ENCODE data around the gene NRP1.

NRP1 gene

DNA sequence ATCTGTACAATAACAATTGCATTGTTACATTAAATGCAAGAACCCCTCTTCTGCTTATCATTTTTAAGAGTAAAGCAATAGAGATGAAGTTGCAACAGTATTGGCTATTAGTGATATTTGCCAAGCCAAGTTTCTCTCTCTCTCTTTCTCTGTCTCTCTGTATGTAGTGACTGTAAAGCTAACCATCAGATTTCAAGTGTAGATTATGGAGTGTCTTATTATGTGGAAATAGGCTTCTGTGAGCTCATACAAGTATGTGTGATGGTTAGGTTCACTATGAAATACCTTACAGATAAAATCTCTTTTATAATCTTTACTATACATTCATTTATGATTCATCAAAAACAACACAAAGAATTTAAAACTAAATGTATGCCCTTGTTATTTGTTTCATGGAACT is 28.6 kb upstream of the NRP1 start:
- no peak overlapping the region for H3K4me3 ChIP-seq (ENCODE audit: low read length)
- no peak for TF ChIP-seq ZNF274 (IDR thresholded peaks at IDR 0.05; ENCODE audit: low read depth, low read length)

DNA sequence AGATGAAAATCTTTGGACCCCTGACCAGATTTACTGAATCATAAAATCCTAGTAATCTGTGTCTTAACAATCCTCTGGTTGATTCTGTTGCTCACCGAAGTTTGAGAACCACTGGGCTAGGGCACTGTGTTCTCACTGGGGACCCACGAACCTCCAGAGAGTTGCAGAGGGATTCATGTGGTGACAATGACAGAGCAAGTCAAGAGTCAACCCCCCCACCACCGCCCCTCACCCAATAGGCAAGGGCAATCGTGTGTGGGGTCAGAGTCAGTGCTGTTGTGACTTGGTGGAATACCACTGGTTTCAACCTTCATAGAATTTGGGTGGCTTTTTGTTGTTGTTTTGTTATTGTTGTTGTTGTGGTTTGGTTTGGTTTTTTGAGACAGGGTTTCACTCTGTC is 23.5 kb upstream of the NRP1 start:
- no peak overlapping the region for H3K4me3 ChIP-seq (ENCODE audit: low read length)
- TF ChIP-seq ZNF274 (IDR thresholded peaks at IDR 0.05; ENCODE audit: low read depth, low read length), result no peak

DNA sequence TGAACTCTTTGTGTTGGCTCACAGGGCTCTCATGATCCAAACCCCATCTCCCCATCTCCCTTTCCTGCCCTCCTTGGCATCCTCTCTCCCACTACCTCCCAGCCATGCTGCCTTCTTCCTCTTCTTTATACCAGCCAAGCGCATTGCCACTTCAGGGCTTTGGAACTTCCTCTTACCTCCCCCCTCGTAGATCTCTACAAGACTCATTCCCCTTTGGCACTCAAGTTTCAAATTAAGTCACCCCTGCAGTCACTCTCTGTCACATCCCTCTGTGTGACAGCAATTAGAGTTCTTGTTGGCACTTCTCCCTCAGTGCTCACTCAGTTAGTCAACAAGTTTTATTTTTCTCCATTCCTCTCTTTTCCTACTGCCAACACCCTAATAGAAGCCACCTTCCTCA is 20.8 kb upstream of the NRP1 start:
- no peak overlapping the region for H3K4me3 ChIP-seq (ENCODE audit: low read length)
- TF ChIP-seq ZNF274 (IDR thresholded peaks at IDR 0.05; ENCODE audit: low read depth, low read length), result no peak

DNA sequence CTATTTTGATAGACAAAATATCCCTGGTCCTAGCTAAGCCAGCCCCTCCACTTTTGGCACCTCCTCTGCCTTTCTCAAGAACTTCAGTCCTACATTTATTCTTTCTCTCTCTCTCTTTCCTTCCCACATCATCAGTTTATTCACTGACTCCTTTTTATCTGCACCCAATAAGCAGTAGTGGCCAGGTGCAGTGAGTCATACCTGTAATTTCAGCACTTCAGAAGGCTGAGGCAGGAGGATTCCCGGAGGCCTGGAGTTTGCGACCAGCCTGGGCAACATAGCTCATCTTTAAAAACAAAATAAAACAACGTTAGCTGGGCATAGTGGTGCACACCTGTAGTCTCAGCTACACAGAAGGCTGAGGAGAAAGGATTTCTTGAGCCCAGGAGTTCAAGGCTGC is 19.4 kb upstream of the NRP1 start:
- H3K4me3 ChIP-seq (ENCODE audit: low read length), result no peak overlapping the region
- TF ChIP-seq ZNF274 (IDR thresholded peaks at IDR 0.05; ENCODE audit: low read depth, low read length), result no peak

DNA sequence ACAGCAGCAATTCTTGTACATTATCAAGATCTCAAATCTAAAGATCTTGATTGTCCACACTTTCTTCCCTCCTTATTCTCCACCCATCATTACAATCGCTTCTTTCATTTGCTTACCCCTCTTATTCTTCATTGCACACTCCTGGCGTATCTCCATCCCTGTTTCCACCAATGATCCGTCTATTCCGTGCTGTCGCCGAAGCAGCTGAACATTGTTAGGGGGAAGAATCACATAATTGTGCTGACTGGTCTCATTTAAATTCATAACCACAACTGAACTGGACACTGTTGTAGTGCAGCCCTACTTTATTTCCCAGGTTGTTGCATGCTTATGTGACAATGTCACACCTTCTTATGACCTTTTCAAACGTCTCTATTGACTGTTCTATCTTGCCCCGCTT is 18.9 kb upstream of the NRP1 start:
- TF ChIP-seq ZNF274 (IDR thresholded peaks at IDR 0.05; ENCODE audit: low read depth, low read length), result no peak
- no peak overlapping the region for H3K4me3 ChIP-seq (ENCODE audit: low read length)

DNA sequence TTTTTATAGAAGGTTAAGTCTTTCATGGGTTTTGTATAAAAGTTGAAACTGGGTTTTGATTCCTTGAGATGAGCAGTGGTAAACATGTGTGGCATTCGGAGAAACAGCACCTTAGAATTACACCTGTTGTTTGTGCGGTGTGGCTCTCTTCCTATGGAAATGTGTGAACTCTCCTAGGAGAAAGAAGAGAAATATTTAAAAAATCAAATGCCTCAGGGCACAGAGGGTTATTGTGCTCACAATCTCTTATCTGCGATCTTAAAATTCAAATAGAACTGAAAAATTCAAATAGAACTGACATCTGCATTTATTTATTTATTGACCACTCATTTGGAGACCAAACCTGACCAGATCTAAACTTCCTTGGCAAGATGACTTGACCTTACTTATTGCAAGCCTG is 18.1 kb upstream of the NRP1 start:
- H3K4me3 ChIP-seq (ENCODE audit: low read length), result no peak overlapping the region
- no peak for TF ChIP-seq ZNF274 (IDR thresholded peaks at IDR 0.05; ENCODE audit: low read depth, low read length)

DNA sequence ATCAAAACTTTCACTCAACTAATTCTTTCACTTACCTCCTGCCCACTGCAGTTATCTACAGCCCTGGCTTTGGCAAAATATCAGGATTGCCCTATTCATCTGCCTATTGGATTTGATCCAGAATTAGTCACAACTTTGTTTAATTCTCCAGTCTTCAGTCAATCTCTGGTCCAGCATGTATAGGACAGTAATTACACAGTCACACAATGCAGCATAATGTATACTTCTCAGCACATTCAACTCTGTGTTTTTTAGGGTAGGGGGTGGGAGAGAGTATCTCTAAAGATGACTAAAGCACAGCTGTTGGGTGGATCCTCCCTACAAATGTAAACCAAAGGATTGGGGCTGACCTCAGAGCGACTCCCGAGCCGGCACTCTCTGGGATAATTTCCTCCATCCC is 17.7 kb upstream of the NRP1 start:
- TF ChIP-seq ZNF274 (IDR thresholded peaks at IDR 0.05; ENCODE audit: low read depth, low read length), result no peak
- H3K4me3 ChIP-seq (ENCODE audit: low read length), result no peak overlapping the region

DNA sequence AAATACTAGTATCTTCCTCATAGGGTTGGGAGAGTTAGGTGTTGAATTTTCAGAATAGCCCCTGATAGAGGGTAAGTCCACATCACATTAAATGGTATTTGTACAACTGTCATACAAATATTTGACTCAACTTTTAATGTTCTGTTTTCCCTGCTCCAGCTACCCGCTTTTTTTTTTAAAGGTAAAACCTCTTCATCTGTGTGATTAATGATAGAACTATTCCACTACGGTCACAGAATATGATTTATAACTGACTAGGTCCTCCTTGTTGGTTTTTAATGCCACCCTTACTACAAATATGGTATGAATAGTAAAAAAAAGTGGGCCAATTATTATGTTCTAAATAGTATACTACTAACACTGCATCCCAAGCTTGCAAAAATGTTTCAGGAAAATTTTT is 15.6 kb upstream of the NRP1 start:
- no peak for TF ChIP-seq ZNF274 (IDR thresholded peaks at IDR 0.05; ENCODE audit: low read depth, low read length)

DNA sequence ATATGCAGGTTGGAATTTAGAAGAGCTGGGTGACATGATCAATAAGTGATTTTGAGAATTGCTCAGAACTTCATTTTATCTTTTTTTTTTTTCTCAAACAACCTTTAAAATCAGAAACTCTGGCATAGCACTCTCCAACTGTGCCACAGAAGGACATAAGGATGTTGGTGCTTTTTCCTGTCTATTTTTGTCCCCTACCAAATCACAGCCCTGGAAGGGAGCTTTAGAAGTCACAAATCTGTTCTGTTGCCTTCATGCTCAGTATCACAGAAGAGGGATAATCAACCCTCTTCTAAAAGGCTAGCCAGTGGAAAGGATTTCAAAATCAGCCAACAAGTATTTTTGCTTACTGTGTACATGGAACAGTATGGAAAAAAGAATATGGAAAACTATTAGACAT is 14.8 kb upstream of the NRP1 start:
- TF ChIP-seq ZNF274 (IDR thresholded peaks at IDR 0.05; ENCODE audit: low read depth, low read length), result no peak
- H3K4me3 ChIP-seq (ENCODE audit: low read length), result no peak overlapping the region

More for the DNA sequence above, 15.6 kb upstream of the NRP1 start:
- no peak overlapping the region for H3K4me3 ChIP-seq (ENCODE audit: low read length)

DNA sequence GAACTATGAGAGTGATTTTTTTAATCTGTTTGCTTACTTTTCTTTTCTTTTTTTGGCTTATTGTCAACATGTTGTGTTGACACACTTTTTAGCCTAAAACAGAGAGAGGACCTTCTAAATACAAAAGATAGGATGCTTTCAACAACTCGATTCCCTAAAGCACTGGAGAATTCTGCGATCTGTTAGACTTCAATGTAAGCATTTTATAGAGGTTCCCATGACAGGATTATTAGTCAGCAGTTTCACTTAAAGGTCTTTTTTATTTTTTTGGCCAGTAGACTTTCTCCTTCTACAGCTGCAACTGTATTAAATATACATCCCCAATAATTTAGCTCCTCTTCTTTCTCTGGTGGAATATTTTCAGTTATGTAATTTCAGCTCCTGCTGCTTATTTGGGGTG is 12.7 kb upstream of the NRP1 start:
- H3K4me3 ChIP-seq (ENCODE audit: low read length), result no peak overlapping the region
- TF ChIP-seq ZNF274 (IDR thresholded peaks at IDR 0.05; ENCODE audit: low read depth, low read length), result no peak

DNA sequence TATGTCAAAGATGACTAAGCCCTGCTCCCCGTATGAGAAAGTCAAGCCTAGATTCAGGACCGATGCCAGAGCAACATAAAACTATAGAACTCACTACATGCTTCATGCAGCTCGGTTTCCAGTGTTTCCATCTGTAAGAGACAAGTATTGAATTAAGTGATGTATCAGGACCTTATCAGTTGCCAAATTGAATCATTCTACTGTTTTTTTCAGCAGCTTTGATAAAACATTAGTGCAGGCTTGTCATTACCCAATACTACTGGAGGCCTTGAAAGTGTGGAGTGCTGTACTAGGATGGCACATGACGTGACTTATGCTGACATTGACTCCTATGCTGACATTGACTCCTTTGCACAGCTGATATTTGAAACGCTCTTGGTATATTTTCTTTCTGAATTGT is 10.8 kb upstream of the NRP1 start:
- no peak for TF ChIP-seq ZNF274 (IDR thresholded peaks at IDR 0.05; ENCODE audit: low read depth, low read length)

DNA sequence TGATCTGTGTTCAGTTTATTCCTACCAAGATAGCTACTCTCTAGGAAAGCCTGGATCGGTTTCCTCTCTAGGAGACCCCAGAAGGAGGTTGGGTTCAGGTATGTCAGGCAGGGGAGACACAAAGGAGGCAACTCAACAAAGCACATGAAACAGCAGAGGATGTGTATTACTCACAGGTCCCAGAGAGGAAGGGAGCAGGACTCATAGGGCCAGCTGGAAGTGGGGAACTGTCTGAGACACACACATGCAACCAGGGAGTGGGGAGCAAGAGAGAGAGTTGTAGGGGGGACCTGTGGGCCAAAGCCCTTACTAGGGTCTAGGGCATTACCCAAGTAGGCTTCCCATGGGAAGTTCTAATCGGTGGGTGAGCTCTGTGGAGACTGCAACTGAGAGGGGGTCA is 10.2 kb upstream of the NRP1 start:
- no peak for TF ChIP-seq ZNF274 (IDR thresholded peaks at IDR 0.05; ENCODE audit: low read depth, low read length)
- no peak overlapping the region for H3K4me3 ChIP-seq (ENCODE audit: low read length)

More for the DNA sequence above, 10.8 kb upstream of the NRP1 start:
- H3K4me3 ChIP-seq (ENCODE audit: low read length), result no peak overlapping the region

DNA sequence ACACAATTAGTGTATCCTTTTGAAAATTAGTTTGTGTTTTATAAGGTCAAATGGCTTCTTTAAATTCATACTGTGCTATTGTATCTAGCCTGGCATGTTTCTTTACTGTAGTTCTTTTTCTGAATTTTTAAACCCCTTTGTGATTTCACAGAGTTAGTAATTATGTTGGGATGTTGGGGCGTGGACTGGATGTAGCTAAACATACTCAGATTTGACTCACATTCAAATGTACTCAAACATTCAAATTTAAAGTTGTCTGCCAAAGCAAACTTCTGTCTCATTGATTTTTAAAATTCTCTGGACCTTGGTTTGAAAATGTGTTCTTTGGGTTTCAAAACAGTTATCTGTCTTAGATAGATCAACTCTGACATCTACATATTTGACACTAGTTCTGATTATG is 7.2 kb upstream of the NRP1 start:
- TF ChIP-seq ZNF274 (IDR thresholded peaks at IDR 0.05; ENCODE audit: low read depth, low read length), result no peak
- H3K4me3 ChIP-seq (ENCODE audit: low read length), result no peak overlapping the region

DNA sequence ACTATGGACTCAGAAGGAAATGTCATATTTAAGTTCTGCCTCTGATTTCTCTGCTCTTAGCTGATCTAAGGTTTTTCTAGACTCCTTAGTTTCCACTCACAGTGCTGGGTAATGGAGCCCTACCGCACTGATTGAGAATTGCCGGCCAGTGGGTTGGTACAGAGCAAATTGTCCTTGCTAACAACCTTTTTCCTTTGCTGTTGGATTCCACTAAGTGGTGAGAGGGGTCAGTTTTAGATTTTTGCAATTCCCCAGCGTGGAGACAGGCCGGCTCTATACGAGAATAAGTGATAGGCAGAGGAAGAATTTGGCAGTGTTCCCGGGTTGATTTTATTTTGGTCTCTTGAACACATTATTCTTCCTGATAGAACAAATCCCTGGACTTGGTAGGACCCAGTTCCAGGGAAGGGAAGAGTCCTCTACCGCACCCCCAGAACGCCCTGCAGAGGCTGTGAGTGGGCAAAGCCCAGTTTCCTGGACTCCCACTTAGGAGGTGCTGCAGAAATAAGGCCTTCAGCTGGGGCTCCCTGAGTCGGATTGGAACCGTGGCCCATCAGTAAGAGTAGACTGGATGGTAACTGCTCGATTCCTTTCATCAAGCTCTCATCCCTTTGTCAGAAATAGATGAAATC is 3.0 kb upstream of the NRP1 start:
- no peak overlapping the region for H3K4me3 ChIP-seq (ENCODE audit: low read length)
- no peak for TF ChIP-seq ZNF274 (IDR thresholded peaks at IDR 0.05; ENCODE audit: low read depth, low read length)

DNA sequence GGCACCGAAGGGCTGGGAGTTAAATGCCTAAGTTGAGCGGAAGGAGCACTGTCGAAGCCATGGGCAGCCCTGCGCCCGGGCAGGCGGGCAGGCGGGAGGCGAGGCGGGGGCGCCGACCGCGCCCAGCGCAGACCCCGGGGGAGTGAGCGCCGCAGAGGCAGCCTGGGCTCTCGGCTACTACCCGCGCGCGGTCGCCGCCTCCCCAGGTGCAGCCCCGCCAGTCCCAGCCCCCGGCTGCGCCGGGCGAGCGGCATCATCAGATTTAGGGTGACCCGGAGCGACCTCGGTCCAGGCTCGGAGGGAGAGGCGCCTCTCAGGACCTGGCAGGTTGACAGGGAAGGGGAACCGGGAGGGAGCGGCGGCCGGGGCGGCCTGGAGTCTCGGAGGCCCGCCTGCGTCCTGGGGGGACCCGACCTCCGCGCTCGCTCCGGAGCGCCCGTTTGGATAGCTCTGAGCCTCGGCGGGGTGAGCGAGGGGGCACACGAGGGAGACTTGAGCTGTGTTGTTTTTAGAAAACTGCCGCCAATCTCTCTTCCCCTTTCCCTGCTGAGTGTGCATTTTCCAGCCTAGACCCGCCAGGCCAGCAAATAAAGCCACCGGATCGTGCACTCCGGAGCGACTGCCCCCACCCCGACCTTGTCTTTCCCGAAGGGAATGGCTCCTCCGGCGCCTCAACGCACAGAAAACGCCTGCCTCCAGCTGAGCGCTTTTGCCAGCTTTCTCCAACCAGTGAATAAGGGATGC is 2.3 kb upstream of the NRP1 start:
- no peak overlapping the region for H3K4me3 ChIP-seq (ENCODE audit: low read length)
- TF ChIP-seq ZNF274 (IDR thresholded peaks at IDR 0.05; ENCODE audit: low read depth, low read length), result no peak

Data from GM08714 (cell line).